RWPE2 (cell line): ENCODE data around the gene CFAP68.
"Not testable (repeated sequence)": the region's sequence is repeated elsewhere in the genome, so short reads cannot be mapped to it uniquely, and the experiment has no call there.

ENCODE experiments used
- ATAC-seq: fragments of 200-7000 bp; cut with Tn5 transposase; 3 replicates; pipeline ENCODE4 v1.9.1; 2021; ENCODE audit warnings: low read depth
- DNase-seq: peaks from one replicate; pipeline ENCODE4 v3.0.0-alpha.2; 2020; ENCODE audit warnings: low spot score
- H3K27ac ChIP-seq: fragments of 450-650 bp; 2 replicates; pipeline ENCODE4 v1.5.1; 2017; ENCODE audit warnings: mild to moderate bottlenecking; ENCODE audit not compliant: poor library complexity, severe bottlenecking
- H3K27me3 ChIP-seq: fragments of 250-450 bp; sonication (Bioruptor Pico); 2 replicates; pipeline ENCODE4 v1.5.1; 2021; ENCODE audit warnings: mild to moderate bottlenecking, moderate library complexity; ENCODE audit not compliant: insufficient read depth, poor library complexity, severe bottlenecking
- H3K36me3 ChIP-seq: fragments of 250-450 bp; sonication (Bioruptor Pico); 2 replicates; pipeline ENCODE4 v1.5.1; 2020; ENCODE audit warnings: low read depth, mild to moderate bottlenecking, moderate library complexity
- H3K4me1 ChIP-seq: fragments of 250-450 bp; sonication (Bioruptor Pico); 2 replicates; pipeline ENCODE4 v1.5.1; 2021; ENCODE audit warnings: mild to moderate bottlenecking, moderate library complexity; ENCODE audit not compliant: insufficient read depth, poor library complexity, severe bottlenecking
- H3K4me3 ChIP-seq: fragments of 250-450 bp; sonication (Bioruptor Pico); 2 replicates; pipeline ENCODE4 v1.5.1; 2021; ENCODE audit warnings: mild to moderate bottlenecking, moderate library complexity; ENCODE audit not compliant: severe bottlenecking
- H3K9me3 ChIP-seq: fragments of 250-450 bp; sonication (Bioruptor Pico); 2 replicates; pipeline ENCODE4 v1.5.1; 2021; ENCODE audit warnings: mild to moderate bottlenecking, moderate library complexity; ENCODE audit not compliant: severe bottlenecking
- CTCF ChIP-seq: fragments of 450-650 bp; IDR thresholded peaks from one replicate; pipeline ENCODE4 v1.5.1; 2017; ENCODE audit warnings: mild to moderate bottlenecking, moderate library complexity; ENCODE audit not compliant: poor library complexity, severe bottlenecking

Gene CFAP68

DNA sequence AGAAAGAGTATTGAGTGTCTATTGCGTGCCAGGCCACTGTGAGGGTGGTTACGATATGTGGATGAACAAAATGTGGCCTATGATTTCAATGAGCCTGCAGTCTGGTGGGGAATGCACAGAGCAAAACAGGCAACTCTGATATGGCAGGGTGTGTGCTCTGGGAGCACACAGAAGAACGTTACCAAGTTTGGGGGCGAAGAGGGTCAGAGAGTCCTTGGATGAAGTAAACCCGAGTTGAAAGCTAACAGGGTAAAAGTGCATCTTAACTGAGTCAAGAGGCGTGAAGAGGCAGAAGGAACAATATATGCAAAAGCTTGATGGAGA is 258 bp downstream of the CFAP68 start:
- H3K9me3 ChIP-seq = no peaks in the 10 kb centered on the region
- H3K27me3 ChIP-seq = no peaks in the 10 kb centered on the region
- ATAC-seq (peak; percentile 7; the same call in 1 of the 3 replicates), DNase-seq (no peak)
- H3K4me1 ChIP-seq = no peaks in the 10 kb centered on the region
- no peak for TF ChIP-seq CTCF
- peak overlapping the region; percentile 52 for H3K27ac ChIP-seq
- peak overlapping the region; percentile 51 for H3K4me3 ChIP-seq
- no peaks in the 10 kb centered on the region for H3K36me3 ChIP-seq

DNA sequence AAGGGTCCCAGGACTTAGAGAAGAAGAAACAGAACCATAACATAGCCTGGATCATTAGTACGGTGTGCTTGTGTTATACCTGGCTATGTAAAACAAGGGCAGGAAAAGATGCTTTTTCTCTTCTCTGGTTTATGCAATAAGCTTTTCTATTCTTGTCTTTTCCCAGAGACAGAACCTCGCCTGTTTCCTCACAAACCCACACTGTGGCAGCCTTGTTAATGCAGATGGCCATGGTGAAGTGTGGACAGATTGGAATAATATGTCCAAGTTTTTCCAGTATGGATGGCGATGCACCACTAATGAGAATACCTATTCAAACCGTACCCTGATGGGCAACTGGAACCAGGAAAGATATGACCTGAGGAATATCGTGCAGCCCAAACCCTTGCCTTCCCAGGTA is 2.9 kb downstream of the CFAP68 start:
- Histone ChIP-seq H3K4me1 (no peaks in the 10 kb centered on the region), H3K4me3 (no peak overlapping the region), H3K27me3 (no peaks in the 10 kb centered on the region), H3K9me3 (no peaks in the 10 kb centered on the region), H3K27ac (no peak overlapping the region), H3K36me3 (no peaks in the 10 kb centered on the region)
- DNase-seq (no peak), ATAC-seq (no peak)
- no peak for TF ChIP-seq CTCF

- H3K9me3 ChIP-seq, H3K4me3 ChIP-seq, H3K27me3 ChIP-seq, H3K4me1 ChIP-seq, ATAC-seq, H3K36me3 ChIP-seq, DNase-seq, H3K27ac ChIP-seq: not testable (repeated sequence)
Measured at GRCh38 chr11:111885053-111885452, 5.7 kb downstream of the CFAP68 start.

- H3K9me3 ChIP-seq = no peaks in the 10 kb centered on the region
- TF ChIP-seq CTCF = no peak
- DNase-seq (no peak), ATAC-seq (no peak)
- no peak overlapping the region for H3K4me3 ChIP-seq
- no peaks in the 10 kb centered on the region for H3K36me3 ChIP-seq
- no peak overlapping the region for H3K27ac ChIP-seq
- no peaks in the 10 kb centered on the region for H3K27me3 ChIP-seq
- H3K4me1 ChIP-seq = no peaks in the 10 kb centered on the region
Measured at GRCh38 chr11:111886032-111886431, 6.7 kb downstream of the CFAP68 start.

DNA sequence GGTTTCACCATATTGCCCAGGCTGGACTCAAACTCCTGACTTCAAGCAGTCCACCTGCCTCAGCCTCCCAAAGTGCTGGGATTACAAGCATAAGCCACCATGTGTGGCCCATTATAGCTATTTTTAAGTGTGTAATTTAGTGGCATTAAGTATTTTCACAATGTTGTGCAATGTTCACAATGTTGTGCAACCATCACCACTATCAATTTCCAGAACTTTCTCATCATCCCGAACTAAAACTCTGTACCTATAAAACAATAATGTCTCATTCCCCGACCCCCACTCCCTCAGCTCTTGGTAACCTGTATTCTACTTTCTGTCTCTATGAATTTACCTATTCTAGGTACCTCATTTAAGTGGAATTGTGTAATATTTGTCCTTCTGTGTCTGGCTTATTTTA is 7.5 kb downstream of the CFAP68 start:
- H3K4me1 ChIP-seq = no peaks in the 10 kb centered on the region
- ATAC-seq = no peak
- H3K27me3 ChIP-seq = no peaks in the 10 kb centered on the region
- DNase-seq = no peak
- no peak overlapping the region for H3K27ac ChIP-seq
- H3K4me3 ChIP-seq = no peak overlapping the region
- TF ChIP-seq CTCF = no peak
- no peaks in the 10 kb centered on the region for H3K36me3 ChIP-seq
- H3K9me3 ChIP-seq = no peaks in the 10 kb centered on the region
